ENCODE measurements around the gene KLHL8. TPM values are rescaled to one million over a fixed set of nuclear protein-coding genes. Genes with fewer than 3 reads are reported as not detected.

KLHL8 gene
- total and polyA plus RNA-seq, 2 donors (not counting 1 experiment from before 2014, with no cell fraction given): 2.3 to 14.3 TPM

DNA sequence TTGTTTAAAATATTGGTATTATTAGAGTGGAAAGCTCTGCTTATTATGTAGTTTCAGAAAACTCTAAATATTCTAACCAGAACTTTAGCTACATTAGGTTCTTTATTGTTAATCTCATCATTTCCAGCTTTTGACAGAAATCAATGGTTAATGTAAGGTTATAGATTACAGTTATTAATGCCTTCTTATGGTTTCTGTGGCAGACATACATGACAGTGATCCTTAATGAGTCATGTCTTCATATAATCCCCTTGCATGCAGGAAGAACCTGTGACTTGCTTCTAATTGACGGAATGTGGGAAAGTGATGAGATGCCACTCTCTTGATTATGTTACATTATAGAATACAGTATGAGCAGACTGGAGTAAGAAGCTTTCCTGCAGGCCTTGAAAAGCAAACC is 23.5 kb downstream of the KLHL8 start:
- ChIA-PET CTCF (interaction anchor here (1.8 kb wide), 1 partner anchor 13 kb away, joined by 4 read pairs; no protein-coding TSS in a partner anchor), POLR2A (no interaction called here)
- Mint-ChIP-seq H3K27ac (no peak overlapping the region), H3K9me3 (ENCODE audit: insufficient read depth) (no peaks in the 10 kb centered on the region), H3K4me3 (no peak overlapping the region), H3K4me1 (peaks cover 14% of the 10 kb centered on the region), H3K27me3 (no peaks in the 10 kb centered on the region)
- no peaks in the 10 kb centered on the region for H3K4me1 ChIP-seq (ENCODE audit: control insufficient read depth in 2 of 2, insufficient read depth in 2 of 2, low read length in 2 of 2)
- no peak overlapping the region for H3K9ac ChIP-seq (ENCODE audit: low read length)
- H4K20me1 ChIP-seq (ENCODE audit: control insufficient read depth, insufficient read depth, low read length, poor library complexity, severe bottlenecking): peaks cover 32% of the 10 kb centered on the region
- TF ChIP-seq EZH2 (IDR thresholded peaks at IDR 0.05; ENCODE audit: borderline replicate concordance, insufficient read depth, low read depth, low read length, poor library complexity, severe bottlenecking): no peak
- TF ChIP-seq, protein P1, sequence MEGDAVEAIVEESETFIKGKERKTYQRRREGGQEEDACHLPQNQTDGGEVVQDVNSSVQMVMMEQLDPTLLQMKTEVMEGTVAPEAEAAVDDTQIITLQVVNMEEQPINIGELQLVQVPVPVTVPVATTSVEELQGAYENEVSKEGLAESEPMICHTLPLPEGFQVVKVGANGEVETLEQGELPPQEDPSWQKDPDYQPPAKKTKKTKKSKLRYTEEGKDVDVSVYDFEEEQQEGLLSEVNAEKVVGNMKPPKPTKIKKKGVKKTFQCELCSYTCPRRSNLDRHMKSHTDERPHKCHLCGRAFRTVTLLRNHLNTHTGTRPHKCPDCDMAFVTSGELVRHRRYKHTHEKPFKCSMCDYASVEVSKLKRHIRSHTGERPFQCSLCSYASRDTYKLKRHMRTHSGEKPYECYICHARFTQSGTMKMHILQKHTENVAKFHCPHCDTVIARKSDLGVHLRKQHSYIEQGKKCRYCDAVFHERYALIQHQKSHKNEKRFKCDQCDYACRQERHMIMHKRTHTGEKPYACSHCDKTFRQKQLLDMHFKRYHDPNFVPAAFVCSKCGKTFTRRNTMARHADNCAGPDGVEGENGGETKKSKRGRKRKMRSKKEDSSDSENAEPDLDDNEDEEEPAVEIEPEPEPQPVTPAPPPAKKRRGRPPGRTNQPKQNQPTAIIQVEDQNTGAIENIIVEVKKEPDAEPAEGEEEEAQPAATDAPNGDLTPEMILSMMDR (IDR thresholded peaks at IDR 0.05): no peak
- no peak overlapping the region for H2AFZ ChIP-seq (ENCODE audit: insufficient read depth, low read depth, low read length, poor library complexity, severe bottlenecking)
- intact Hi-C loops (cut with micrococcal nuclease): no loop called here
- H3K36me3 ChIP-seq (replicated peaks in 1 of 2; ENCODE audit: control extremely low read depth in 1 of 2, control insufficient read depth in 1 of 2, extremely low read depth in 1 of 2, insufficient read depth in 2 of 2, low read length in 1 of 2): no peaks in the 10 kb centered on the region
- ATAC-seq (ENCODE audit: low read depth) (no peak), DNase-seq (no peak)
- H3K27me3 ChIP-seq (replicated peaks in 1 of 4; ENCODE audit: control extremely low read depth in 1 of 4, control insufficient read depth in 3 of 4, insufficient read depth in 4 of 4, low read length in 3 of 4): no peaks in the 10 kb centered on the region
- H3K4me3 ChIP-seq (ENCODE audit: control extremely low read depth in 1 of 5, extremely low read depth in 1 of 5, insufficient read depth in 1 of 5, low read depth in 2 of 5, low read length in 4 of 5): no peak overlapping the region
- H3K79me2 ChIP-seq (ENCODE audit: control insufficient read depth, insufficient read depth, low read length): peaks cover 63% of the 10 kb centered on the region
- H3K9me3 ChIP-seq (ENCODE audit: control extremely low read depth in 1 of 3, control insufficient read depth in 2 of 3, insufficient read depth in 1 of 3, low read length in 2 of 3): no peaks in the 10 kb centered on the region
- no CpG with 5 or more reads among the region's 1 CpG for WGBS (ENCODE audit: insufficient coverage)
- H3K27ac ChIP-seq (ENCODE audit: low read length in 2 of 2): no peak overlapping the region
- H3K4me2 ChIP-seq (replicated peaks; ENCODE audit: low read depth, low read length, poor library complexity, severe bottlenecking): no peak overlapping the region

DNA sequence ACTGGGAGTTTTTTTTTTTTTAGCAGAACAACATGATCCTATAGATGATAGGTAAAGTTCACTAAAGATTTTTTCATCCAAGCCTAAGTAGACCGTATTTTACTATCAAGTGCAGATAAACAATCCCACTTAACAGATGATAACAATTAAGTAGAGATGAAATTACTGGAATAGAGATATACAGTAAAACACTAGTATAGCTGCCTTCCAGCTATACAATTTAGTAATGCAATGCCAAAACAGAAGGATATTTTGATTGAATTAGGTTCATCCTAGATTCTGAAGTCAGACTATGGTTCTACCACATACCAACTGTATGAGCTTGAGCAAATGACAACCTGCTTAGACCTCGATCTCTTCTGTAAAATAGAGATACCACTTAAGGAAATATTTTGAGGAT is 24.3 kb downstream of the KLHL8 start:
- peaks cover 14% of the 10 kb centered on the region for H3K4me1 Mint-ChIP-seq
- Histone ChIP-seq H3K27me3 (replicated peaks in 1 of 4; ENCODE audit: control extremely low read depth in 1 of 4, control insufficient read depth in 3 of 4, insufficient read depth in 4 of 4, low read length in 3 of 4) (no peaks in the 10 kb centered on the region), H3K4me3 (ENCODE audit: control extremely low read depth in 1 of 5, extremely low read depth in 1 of 5, insufficient read depth in 1 of 5, low read depth in 2 of 5, low read length in 4 of 5) (no peak overlapping the region), H3K36me3 (replicated peaks in 1 of 2; ENCODE audit: control extremely low read depth in 1 of 2, control insufficient read depth in 1 of 2, extremely low read depth in 1 of 2, insufficient read depth in 2 of 2, low read length in 1 of 2) (no peaks in the 10 kb centered on the region), H3K4me2 (replicated peaks; ENCODE audit: low read depth, low read length, poor library complexity, severe bottlenecking) (no peak overlapping the region), H3K27ac (ENCODE audit: low read length in 2 of 2) (no peak overlapping the region), H3K79me2 (ENCODE audit: control insufficient read depth, insufficient read depth, low read length) (peaks cover 56% of the 10 kb centered on the region), H3K4me1 (ENCODE audit: control insufficient read depth in 2 of 2, insufficient read depth in 2 of 2, low read length in 2 of 2) (no peaks in the 10 kb centered on the region), H3K9me3 (ENCODE audit: control extremely low read depth in 1 of 3, control insufficient read depth in 2 of 3, insufficient read depth in 1 of 3, low read length in 2 of 3) (no peaks in the 10 kb centered on the region), H2AFZ (ENCODE audit: insufficient read depth, low read depth, low read length, poor library complexity, severe bottlenecking) (no peak overlapping the region), H3K9ac (ENCODE audit: low read length) (no peak overlapping the region), H4K20me1 (ENCODE audit: control insufficient read depth, insufficient read depth, low read length, poor library complexity, severe bottlenecking) (peaks cover 32% of the 10 kb centered on the region)
- ATAC-seq (ENCODE audit: low read depth) (no peak), DNase-seq (no peak)
- ChIA-PET POLR2A (no interaction called here), CTCF (interaction anchor here (1.8 kb wide), 1 partner anchor 14 kb away, joined by 4 read pairs; no protein-coding TSS in a partner anchor)
- no peak for TF ChIP-seq EZH2 (IDR thresholded peaks at IDR 0.05; ENCODE audit: borderline replicate concordance, insufficient read depth, low read depth, low read length, poor library complexity, severe bottlenecking)
- TF ChIP-seq, protein P1 (IDR thresholded peaks at IDR 0.05): no peak
- H3K27me3 Mint-ChIP-seq: no peaks in the 10 kb centered on the region
- intact Hi-C loops (cut with micrococcal nuclease): no loop called here
- no CpG with 5 or more reads among the region's 2 CpGs for WGBS (ENCODE audit: insufficient coverage)
- no peak overlapping the region for H3K27ac Mint-ChIP-seq
- no peaks in the 10 kb centered on the region for H3K9me3 Mint-ChIP-seq (ENCODE audit: insufficient read depth)
- no peak overlapping the region for H3K4me3 Mint-ChIP-seq

Measured in B cell (primary cell).